Measurements from ENCODE around the gene WDR90.

WDR90 gene

DNA sequence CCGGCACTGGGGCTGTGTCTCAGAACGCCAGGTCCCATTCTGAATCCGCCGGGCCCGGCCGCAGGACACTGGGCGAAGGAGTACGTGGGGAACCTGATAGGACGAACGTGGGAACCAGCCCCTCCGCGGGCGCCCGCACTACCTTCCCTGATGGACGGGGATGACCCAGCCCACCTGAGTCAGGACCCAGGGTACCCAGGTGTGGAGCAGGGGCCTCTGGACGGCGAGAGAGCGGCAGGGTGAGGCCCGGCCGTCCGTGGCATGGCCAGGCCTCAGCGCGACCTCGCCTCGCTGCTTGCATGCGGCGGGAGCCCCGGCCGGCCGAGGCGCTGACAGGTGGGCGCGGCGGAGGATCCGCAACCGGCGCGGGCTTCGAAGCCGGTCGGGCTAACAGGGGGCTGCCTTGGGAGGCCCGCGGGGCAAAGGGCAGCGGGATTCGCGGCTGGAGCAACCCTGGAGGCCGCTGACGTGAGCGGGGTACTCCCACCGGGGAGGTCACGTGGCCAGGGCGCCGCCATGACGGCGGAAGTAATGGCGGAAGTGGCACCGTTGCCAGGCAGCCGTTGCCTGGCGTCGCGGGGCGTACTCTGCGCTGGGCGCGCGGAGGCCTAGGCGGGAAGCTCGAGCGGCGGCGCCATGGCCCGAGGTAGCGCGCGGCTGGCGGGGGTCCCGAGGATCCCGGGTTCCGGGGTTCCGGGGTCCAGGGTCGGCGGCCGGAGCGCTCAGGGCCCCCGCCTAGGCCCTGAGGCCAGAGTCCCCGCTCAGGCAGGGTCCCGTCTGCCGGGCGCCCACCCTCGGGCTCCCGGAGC lies at the start of gene WDR90:
TSS of gene WDR90 (plus strand) at position 585 of the 809 bp plus-strand sequence. CDS start at position 637, 52 bp downstream.
- in situ Hi-C loops (cut with MboI; ENCODE audit: low sequenced_read_pairs): no loop called here

DNA sequence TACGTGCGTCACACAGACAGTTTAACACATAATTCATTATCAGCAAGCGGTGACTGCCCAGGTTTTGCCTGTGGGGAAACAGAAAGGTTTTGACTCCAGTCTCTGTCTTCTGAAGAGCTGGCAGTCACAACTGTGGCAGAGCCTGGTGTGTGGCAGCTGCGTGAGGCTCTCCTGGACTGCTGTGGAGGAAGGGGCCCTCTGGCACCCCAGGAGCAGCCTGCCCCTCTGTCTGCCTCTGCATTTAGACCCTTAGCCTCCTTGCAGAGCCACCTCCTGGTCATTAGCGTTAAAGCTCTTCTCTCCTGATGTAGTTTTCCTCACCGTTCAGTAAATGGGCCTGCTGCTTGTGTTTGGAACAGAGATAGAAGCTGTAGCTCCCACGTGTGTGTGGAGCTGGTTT lies 48.4 kb upstream of the WDR90 start:
- in situ Hi-C loops (cut with MboI; ENCODE audit: low sequenced_read_pairs): no loop called here

- in situ Hi-C loops (cut with MboI; ENCODE audit: low sequenced_read_pairs): no loop called here
Measured at GRCh38 chr16:603933-604332, 45.2 kb upstream of the WDR90 start.

- in situ Hi-C loops (cut with MboI; ENCODE audit: low sequenced_read_pairs): no loop called here
Measured at GRCh38 chr16:606656-607307, 42.4 kb upstream of the WDR90 start.

GRCh38 chr16:608019-608418 lies 41.1 kb upstream of the WDR90 start:
- in situ Hi-C loops (cut with MboI; ENCODE audit: low sequenced_read_pairs): no loop called here

DNA sequence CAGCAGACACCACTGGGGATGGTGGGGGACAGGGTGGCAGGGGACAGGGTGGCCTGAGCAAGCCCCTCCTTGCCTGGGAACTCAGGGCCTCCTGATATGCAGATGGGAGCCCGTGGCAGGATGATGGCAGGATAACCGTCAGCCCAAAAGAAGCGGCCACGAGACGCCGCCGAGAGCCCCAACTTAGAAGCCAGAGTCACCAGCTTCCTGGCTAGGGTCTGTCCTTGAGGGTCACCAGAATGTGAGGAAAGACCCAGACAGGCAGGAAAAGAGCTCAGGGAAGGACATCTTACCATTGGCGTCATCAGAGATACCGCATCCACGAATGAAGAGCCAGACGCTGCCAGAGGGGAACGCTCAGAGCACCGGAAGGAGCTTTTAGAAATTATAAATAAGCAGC lies 39.8 kb upstream of the WDR90 start:
- in situ Hi-C loops (cut with MboI; ENCODE audit: low sequenced_read_pairs): no loop called here

GRCh38 chr16:609984-610383 lies 39.2 kb upstream of the WDR90 start:
- in situ Hi-C loops (cut with MboI; ENCODE audit: low sequenced_read_pairs): no loop called here

GRCh38 chr16:610513-611381 lies 38.4 kb upstream of the WDR90 start:
- in situ Hi-C loops (cut with MboI; ENCODE audit: low sequenced_read_pairs): no loop called here

GRCh38 chr16:615122-615521 lies 34.0 kb upstream of the WDR90 start:
- in situ Hi-C loops (cut with MboI; ENCODE audit: low sequenced_read_pairs): no loop called here

DNA sequence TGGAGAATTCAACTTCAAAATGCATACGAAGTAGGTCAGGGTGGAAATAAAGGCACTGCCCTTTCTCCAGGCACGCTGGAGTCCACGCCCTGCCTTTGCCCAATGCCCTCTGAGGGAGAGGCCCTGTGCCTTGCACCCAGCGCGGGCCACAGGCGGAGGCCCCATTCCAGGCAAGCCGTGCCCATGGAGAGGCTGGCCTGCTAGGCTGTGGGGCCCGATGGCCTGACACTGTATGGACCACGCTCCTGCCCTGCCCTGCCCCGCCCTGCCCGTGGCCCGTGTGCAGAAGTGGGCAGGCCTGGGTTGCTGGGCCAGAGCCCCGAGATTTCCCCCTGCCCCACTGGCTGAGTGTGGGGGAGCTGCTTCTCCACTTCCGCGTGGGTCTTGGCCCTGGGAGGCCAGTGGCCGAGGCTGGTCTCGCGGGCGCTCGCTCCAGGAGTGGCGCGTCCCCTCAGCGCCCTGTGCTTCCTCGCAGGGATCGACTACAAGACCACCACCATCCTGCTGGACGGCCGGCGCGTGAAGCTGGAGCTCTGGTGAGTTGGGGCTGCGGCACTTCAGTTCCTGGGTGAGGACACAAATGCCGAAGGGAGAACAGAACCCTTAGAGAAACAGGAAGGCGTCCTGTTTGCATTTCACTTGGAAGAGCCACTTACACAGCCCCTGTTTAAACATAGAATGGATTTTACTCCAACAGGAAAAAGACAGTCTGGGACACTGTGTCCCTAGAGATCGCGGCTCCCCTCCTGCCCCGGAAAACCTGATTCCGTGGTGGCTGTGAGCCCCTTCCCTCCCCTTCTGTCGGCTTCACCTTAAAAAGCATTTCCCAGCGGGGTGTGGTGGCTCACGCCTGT lies 32.2 kb upstream of the WDR90 start:
- in situ Hi-C loops (cut with MboI; ENCODE audit: low sequenced_read_pairs): no loop called here

- in situ Hi-C loops (cut with MboI; ENCODE audit: low sequenced_read_pairs): no loop called here
Measured at GRCh38 chr16:617855-618254, 31.3 kb upstream of the WDR90 start.

- in situ Hi-C loops (cut with MboI; ENCODE audit: low sequenced_read_pairs): no loop called here
Measured at GRCh38 chr16:619476-620100, 29.6 kb upstream of the WDR90 start.

GRCh38 chr16:620700-621525 lies 28.3 kb upstream of the WDR90 start:
- in situ Hi-C loops (cut with MboI; ENCODE audit: low sequenced_read_pairs): no loop called here

- in situ Hi-C loops (cut with MboI; ENCODE audit: low sequenced_read_pairs): no loop called here
Measured at GRCh38 chr16:621526-622105, 27.5 kb upstream of the WDR90 start.

GRCh38 chr16:622920-623280 lies 26.3 kb upstream of the WDR90 start:
- in situ Hi-C loops (cut with MboI; ENCODE audit: low sequenced_read_pairs): no loop called here

- in situ Hi-C loops (cut with MboI; ENCODE audit: low sequenced_read_pairs): no loop called here
Measured at GRCh38 chr16:624526-625070, 24.6 kb upstream of the WDR90 start.

DNA sequence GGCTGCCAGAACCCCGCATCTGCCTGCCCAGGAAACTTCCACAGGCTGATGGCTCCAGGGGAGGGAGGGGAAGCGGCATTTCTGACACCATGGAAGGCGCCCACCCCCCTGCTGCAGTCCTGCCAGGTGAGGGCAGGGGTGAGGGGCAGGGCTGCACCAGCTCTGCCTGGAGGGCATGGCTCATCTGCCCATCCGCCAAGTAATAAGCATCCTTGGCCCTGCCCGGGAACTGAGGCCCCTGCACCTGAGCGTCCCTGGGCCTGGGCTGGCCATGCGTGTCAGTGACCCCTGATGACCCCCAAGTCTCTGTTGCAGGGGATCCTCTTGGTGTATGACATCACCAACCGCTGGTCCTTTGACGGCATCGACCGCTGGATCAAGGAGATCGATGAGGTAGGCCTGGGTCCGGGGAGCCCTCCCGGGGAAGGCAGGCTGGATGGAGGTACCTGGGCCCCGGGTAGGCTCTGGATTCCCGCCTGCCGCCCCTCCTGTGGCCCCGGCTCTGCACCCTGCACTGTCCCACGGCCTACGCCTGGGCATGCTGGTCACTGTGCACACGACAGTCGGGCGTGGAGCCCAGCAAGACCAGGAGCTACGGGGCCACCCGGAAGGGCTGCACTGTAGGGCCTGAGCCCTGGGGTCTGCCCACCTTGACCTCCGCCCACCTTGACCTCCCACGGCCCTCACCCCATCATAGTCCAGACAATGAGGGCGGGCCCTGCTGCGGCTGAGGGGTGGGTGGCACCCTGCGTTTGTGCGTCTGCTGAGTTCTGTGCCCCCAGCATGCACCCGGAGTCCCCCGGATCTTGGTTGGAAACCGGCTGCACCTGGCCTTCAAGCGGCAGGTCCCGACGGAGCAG lies 23.8 kb upstream of the WDR90 start:
- in situ Hi-C loops (cut with MboI; ENCODE audit: low sequenced_read_pairs): no loop called here
